ENCODE measurements around the gene ZBED3.
A peak's percentile ranks its signal among the peaks of the same experiment; 100 is the strongest.

Gene ZBED3

DNA sequence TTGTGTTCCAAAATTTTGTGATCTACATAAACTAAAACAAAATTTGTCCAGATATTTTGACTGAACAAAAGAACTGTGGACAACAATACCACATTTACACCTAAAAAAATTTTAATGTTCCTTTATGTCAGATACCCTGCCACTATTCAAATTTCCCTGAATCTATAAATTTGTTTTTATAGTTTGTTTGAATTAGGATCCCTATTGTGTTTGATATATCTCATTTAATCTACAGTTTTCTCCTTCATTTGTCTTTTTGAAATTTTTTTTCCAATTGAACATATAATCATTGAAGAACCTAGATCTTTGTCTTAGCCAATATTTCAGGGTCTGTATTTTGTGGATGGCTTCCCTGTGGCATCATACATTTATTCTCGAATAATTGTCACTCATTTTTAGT is 51.1 kb downstream of the ZBED3 start:
- no peak overlapping the region for H3K4me3 ChIP-seq (ENCODE audit: low read depth in 1 of 2, low read length in 2 of 2)
- no peak overlapping the region for H3K27ac ChIP-seq (ENCODE audit: low read depth, low read length)
- H3K9ac ChIP-seq (ENCODE audit: low read depth in 1 of 2, low read length in 2 of 2), result no peak overlapping the region
- no peaks in the 10 kb centered on the region for H3K27me3 ChIP-seq (ENCODE audit: control insufficient read depth in 1 of 2, insufficient read depth in 2 of 2, low read length in 2 of 2)
- no peaks in the 10 kb centered on the region for H3K9me3 ChIP-seq (ENCODE audit: control insufficient read depth in 1 of 2, low read length in 2 of 2)
- peaks cover 8 to 12% of the 10 kb centered on the region in 2 donors for H3K4me1 ChIP-seq (ENCODE audit: control insufficient read depth in 1 of 2, insufficient read depth in 2 of 2, low read length in 2 of 2)
- H3K36me3 ChIP-seq (ENCODE audit: control insufficient read depth in 1 of 2, insufficient read depth in 2 of 2, low read length in 2 of 2), result peaks cover 28 to 55% of the 10 kb centered on the region in 2 donors

- Histone ChIP-seq H3K9me3 (ENCODE audit: control insufficient read depth in 1 of 2, low read length in 2 of 2) (peaks cover 3 to 9% of the 10 kb centered on the region in 2 donors), H3K9ac (ENCODE audit: low read depth in 1 of 2, low read length in 2 of 2) (no peak overlapping the region), H3K27me3 (ENCODE audit: control insufficient read depth in 1 of 2, insufficient read depth in 2 of 2, low read length in 2 of 2) (no peaks in the 10 kb centered on the region), H3K27ac (ENCODE audit: low read depth, low read length) (no peak overlapping the region), H3K4me3 (ENCODE audit: low read depth in 1 of 2, low read length in 2 of 2) (no peak overlapping the region), H3K36me3 (ENCODE audit: control insufficient read depth in 1 of 2, insufficient read depth in 2 of 2, low read length in 2 of 2) (peaks cover 21 to 36% of the 10 kb centered on the region in 2 donors), H3K4me1 (ENCODE audit: control insufficient read depth in 1 of 2, insufficient read depth in 2 of 2, low read length in 2 of 2) (peaks cover 18 to 22% of the 10 kb centered on the region in 2 donors)
These were observed 53.7 kb downstream of the ZBED3 start for GRCh38 chr5:77033338-77033737.

- Histone ChIP-seq H3K36me3 (ENCODE audit: control insufficient read depth in 1 of 2, insufficient read depth in 2 of 2, low read length in 2 of 2) (peaks cover 17 to 30% of the 10 kb centered on the region in 2 donors), H3K9ac (ENCODE audit: low read depth in 1 of 2, low read length in 2 of 2) (no peak overlapping the region), H3K27me3 (ENCODE audit: control insufficient read depth in 1 of 2, insufficient read depth in 2 of 2, low read length in 2 of 2) (no peaks in the 10 kb centered on the region)
These were observed 54.5 kb downstream of the ZBED3 start for GRCh38 chr5:77032635-77033034.

DNA sequence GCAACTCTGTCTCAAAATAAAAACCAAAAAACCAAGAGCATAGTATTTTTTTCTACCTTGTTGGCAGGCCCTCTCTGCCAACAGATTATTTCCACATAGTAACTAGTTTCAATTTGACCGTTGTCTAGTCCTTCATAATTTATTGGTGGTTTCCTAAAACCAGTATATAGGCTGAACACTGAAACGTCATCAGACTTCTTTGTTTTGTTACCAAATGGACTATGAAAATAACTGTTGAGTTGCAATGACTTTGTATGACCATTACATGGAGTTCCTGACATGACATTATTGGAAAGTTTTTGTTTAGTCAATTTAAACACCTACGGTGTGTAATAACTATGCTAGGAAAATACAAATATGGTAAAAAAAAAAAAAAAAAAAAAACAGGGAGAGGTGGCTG is 55.2 kb downstream of the ZBED3 start:
- Histone ChIP-seq H3K4me1 (ENCODE audit: control insufficient read depth in 1 of 2, insufficient read depth in 2 of 2, low read length in 2 of 2) (peaks cover 18 to 29% of the 10 kb centered on the region in 2 donors), H3K27ac (ENCODE audit: low read depth, low read length) (no peak overlapping the region), H3K36me3 (ENCODE audit: control insufficient read depth in 1 of 2, insufficient read depth in 2 of 2, low read length in 2 of 2) (peaks cover 17 to 24% of the 10 kb centered on the region in 2 donors), H3K27me3 (ENCODE audit: control insufficient read depth in 1 of 2, insufficient read depth in 2 of 2, low read length in 2 of 2) (no peaks in the 10 kb centered on the region), H3K4me3 (ENCODE audit: low read depth in 1 of 2, low read length in 2 of 2) (peak overlapping the region in 1 of 2 donors; percentile 94), H3K9ac (ENCODE audit: low read depth in 1 of 2, low read length in 2 of 2) (no peak overlapping the region), H3K9me3 (ENCODE audit: control insufficient read depth in 1 of 2, low read length in 2 of 2) (peaks cover 3 to 9% of the 10 kb centered on the region in 2 donors)

More at GRCh38 chr5:77032635-77033034, 54.5 kb downstream of the ZBED3 start:
- no peak overlapping the region for H3K27ac ChIP-seq (ENCODE audit: low read depth, low read length)
- peaks cover 3 to 9% of the 10 kb centered on the region in 2 donors for H3K9me3 ChIP-seq (ENCODE audit: control insufficient read depth in 1 of 2, low read length in 2 of 2)
- H3K4me1 ChIP-seq (ENCODE audit: control insufficient read depth in 1 of 2, insufficient read depth in 2 of 2, low read length in 2 of 2), result peaks cover 18 to 29% of the 10 kb centered on the region in 2 donors
- no peak overlapping the region for H3K4me3 ChIP-seq (ENCODE audit: low read depth in 1 of 2, low read length in 2 of 2)

DNA sequence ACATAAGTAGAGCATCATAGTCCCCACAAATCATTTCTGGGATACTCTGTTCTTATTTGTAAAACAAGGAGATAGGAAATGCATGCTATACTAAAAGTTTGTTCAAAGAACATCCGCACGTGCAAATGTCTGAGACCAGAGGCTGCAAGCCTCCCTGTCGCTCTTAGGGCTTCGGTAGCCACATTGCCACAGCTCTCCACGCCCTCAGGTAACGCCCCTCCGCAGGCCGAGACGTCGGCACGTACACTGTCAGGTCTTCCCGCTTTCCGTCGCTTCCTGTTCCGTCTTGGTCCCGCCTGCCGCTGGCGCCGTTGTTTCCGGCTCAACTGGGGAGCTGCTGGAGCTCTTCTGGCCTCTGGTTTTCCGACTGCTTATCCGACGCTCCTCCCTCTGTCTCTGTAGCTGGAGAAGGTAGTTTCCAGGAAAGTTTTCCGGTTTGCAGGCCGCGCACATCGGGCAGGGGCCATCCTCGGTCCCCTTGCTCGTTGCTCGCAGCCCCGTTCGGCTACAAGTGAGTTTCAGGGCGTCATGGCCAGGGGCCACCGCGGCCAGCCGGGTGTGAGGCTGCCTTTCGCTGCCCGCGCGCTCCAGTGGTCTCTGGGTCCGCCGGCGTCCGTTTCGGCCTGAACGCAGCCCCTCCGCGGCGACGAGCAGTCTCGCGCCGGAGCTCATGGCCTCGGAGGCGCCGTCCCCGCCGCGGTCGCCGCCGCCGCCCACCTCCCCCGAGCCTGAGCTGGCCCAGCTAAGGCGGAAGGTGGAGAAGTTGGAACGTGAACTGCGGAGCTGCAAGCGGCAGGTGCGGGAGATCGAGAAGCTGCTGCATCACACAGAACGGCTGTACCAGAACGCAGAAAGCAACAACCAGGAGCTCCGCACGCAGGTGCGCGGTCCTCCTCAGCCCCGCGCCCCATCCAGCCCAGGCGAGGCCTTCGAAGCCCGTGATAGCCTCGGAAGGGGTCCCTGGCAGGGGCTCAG is 56.7 kb downstream of the ZBED3 start, which contains the start of gene AGGF1:
Gene AGGF1, plus strand, starts transcription at position 308 of the 975 bp plus-strand sequence. Its CDS starts 363 bp downstream, at position 671.
- H3K4me1 ChIP-seq (ENCODE audit: control insufficient read depth in 1 of 2, insufficient read depth in 2 of 2, low read length in 2 of 2), result peaks cover 18 to 29% of the 10 kb centered on the region in 2 donors

GRCh38 chr5:77029376-77029885 is 57.7 kb downstream of the ZBED3 start:
- H3K27me3 ChIP-seq (ENCODE audit: control insufficient read depth in 1 of 2, insufficient read depth in 2 of 2, low read length in 2 of 2), result no peaks in the 10 kb centered on the region
- H3K36me3 ChIP-seq (ENCODE audit: control insufficient read depth in 1 of 2, insufficient read depth in 2 of 2, low read length in 2 of 2), result peaks cover 1% of the 10 kb centered on the region in 2 donors
- peak overlapping the region in 1 of 2 donors; percentile 87 for H3K9ac ChIP-seq (ENCODE audit: low read depth in 1 of 2, low read length in 2 of 2)
- peaks cover 18 to 29% of the 10 kb centered on the region in 2 donors for H3K4me1 ChIP-seq (ENCODE audit: control insufficient read depth in 1 of 2, insufficient read depth in 2 of 2, low read length in 2 of 2)
- peaks cover 3 to 9% of the 10 kb centered on the region in 2 donors for H3K9me3 ChIP-seq (ENCODE audit: control insufficient read depth in 1 of 2, low read length in 2 of 2)
- no peak overlapping the region for H3K27ac ChIP-seq (ENCODE audit: low read depth, low read length)
- H3K4me3 ChIP-seq (ENCODE audit: low read depth in 1 of 2, low read length in 2 of 2), result peak overlapping the region; percentile 94

More for the DNA sequence above, 56.7 kb downstream of the ZBED3 start, which contains the start of gene AGGF1:
- Histone ChIP-seq H3K4me3 (ENCODE audit: low read depth in 1 of 2, low read length in 2 of 2) (peak within 1 kb of the TSS; percentile 94), H3K27ac (ENCODE audit: low read depth, low read length) (peak within 1 kb of the TSS; percentile 93), H3K9ac (ENCODE audit: low read depth in 1 of 2, low read length in 2 of 2) (peak within 1 kb of the TSS; percentile 84 to 87), H3K9me3 (ENCODE audit: control insufficient read depth in 1 of 2, low read length in 2 of 2) (peaks cover 3 to 9% of the 10 kb centered on the region in 2 donors), H3K36me3 (ENCODE audit: control insufficient read depth in 1 of 2, insufficient read depth in 2 of 2, low read length in 2 of 2) (peaks cover 6 to 9% of the 10 kb centered on the region in 2 donors), H3K27me3 (ENCODE audit: control insufficient read depth in 1 of 2, insufficient read depth in 2 of 2, low read length in 2 of 2) (no peaks in the 10 kb centered on the region)

GRCh38 chr5:77028631-77029375 is 58.3 kb downstream of the ZBED3 start:
- Histone ChIP-seq H3K27me3 (ENCODE audit: control insufficient read depth in 1 of 2, insufficient read depth in 2 of 2, low read length in 2 of 2) (no peaks in the 10 kb centered on the region), H3K4me3 (ENCODE audit: low read depth in 1 of 2, low read length in 2 of 2) (peak overlapping the region in 1 of 2 donors; percentile 94), H3K27ac (ENCODE audit: low read depth, low read length) (no peak overlapping the region), H3K4me1 (ENCODE audit: control insufficient read depth in 1 of 2, insufficient read depth in 2 of 2, low read length in 2 of 2) (peaks cover 18 to 29% of the 10 kb centered on the region in 2 donors), H3K9me3 (ENCODE audit: control insufficient read depth in 1 of 2, low read length in 2 of 2) (peaks cover 3 to 9% of the 10 kb centered on the region in 2 donors), H3K9ac (ENCODE audit: low read depth in 1 of 2, low read length in 2 of 2) (no peak overlapping the region), H3K36me3 (ENCODE audit: control insufficient read depth in 1 of 2, insufficient read depth in 2 of 2, low read length in 2 of 2) (no peaks in the 10 kb centered on the region)

DNA sequence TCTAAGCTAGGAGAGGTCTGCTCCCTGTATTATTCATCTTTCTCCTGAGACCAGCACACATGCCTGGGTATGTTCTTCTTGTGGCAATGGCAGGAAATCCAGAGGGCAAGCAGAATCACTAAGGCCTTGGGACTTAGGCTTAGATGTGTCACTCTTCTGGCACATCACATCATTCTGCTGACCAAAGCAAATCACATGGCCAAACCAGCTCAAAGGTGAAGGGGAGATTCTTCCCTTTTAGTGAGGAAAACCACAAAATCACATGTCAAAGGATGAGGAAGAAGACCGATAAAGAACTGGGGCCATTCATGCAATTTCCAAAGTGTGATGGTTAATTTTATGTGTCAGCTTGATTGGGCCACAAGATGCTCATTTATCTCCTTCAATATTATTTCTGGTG is 62.6 kb downstream of the ZBED3 start:
- no peaks in the 10 kb centered on the region for H3K27me3 ChIP-seq (ENCODE audit: control insufficient read depth in 1 of 2, insufficient read depth in 2 of 2, low read length in 2 of 2)
- H3K27ac ChIP-seq (ENCODE audit: low read depth, low read length), result no peak overlapping the region
- H3K4me1 ChIP-seq (ENCODE audit: control insufficient read depth in 1 of 2, insufficient read depth in 2 of 2, low read length in 2 of 2), result peaks cover 9 to 17% of the 10 kb centered on the region in 2 donors
- no peaks in the 10 kb centered on the region for H3K36me3 ChIP-seq (ENCODE audit: control insufficient read depth in 1 of 2, insufficient read depth in 2 of 2, low read length in 2 of 2)
- H3K9ac ChIP-seq (ENCODE audit: low read depth in 1 of 2, low read length in 2 of 2), result no peak overlapping the region
- peaks cover 3 to 6% of the 10 kb centered on the region in 2 donors for H3K9me3 ChIP-seq (ENCODE audit: control insufficient read depth in 1 of 2, low read length in 2 of 2)
- no peak overlapping the region for H3K4me3 ChIP-seq (ENCODE audit: low read depth in 1 of 2, low read length in 2 of 2)

DNA sequence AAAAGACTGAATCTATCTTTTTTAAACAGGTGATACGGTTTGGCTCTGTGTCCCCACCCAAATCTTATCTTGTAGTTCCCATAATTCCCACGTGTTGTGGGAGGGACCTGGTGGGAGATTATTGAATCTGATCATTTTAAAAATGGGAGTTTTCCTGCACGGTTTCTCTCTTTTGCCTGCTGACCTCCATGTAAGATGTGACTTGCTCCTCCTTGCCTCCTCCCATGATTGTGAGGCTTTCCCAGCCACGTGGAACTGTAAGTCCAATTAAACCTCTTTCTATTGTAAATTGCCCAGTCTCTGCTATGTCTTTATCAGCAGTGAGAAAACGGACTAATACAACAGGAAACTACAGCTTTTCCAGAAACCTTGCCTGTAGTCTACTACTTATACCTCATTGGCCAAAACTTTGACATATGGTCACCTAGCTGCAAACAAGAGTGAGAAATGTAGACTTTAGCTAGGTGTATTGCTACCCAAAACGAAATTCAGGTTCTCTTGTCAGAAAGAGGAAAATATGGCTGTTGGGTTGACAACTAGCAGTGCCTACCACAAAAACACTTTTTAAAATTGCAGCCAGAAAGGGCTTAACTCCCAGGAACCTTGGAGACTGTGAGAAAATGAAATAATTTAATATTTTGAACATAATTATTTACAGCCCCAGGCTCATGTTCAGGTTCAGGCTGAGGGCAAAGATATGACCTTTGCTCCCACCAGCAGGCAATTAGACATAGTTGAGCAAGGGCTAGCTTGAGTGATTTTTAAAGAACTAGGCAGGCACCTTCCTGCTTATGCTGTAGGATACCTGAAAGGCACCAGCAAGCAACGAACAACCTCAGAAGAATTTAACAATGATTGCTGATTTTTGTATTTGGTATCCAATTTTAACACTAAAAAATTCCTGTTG is 64.3 kb downstream of the ZBED3 start:
- Histone ChIP-seq H3K9ac (ENCODE audit: low read depth in 1 of 2, low read length in 2 of 2) (no peak overlapping the region), H3K9me3 (ENCODE audit: control insufficient read depth in 1 of 2, low read length in 2 of 2) (no peaks in the 10 kb centered on the region), H3K36me3 (ENCODE audit: control insufficient read depth in 1 of 2, insufficient read depth in 2 of 2, low read length in 2 of 2) (no peaks in the 10 kb centered on the region), H3K27me3 (ENCODE audit: control insufficient read depth in 1 of 2, insufficient read depth in 2 of 2, low read length in 2 of 2) (peaks cover 0 to 4% of the 10 kb centered on the region in 2 donors), H3K4me3 (ENCODE audit: low read depth in 1 of 2, low read length in 2 of 2) (peak overlapping the region in 1 of 2 donors; percentile 28), H3K27ac (ENCODE audit: low read depth, low read length) (no peak overlapping the region), H3K4me1 (ENCODE audit: control insufficient read depth in 1 of 2, insufficient read depth in 2 of 2, low read length in 2 of 2) (peaks cover 5 to 6% of the 10 kb centered on the region in 2 donors)
